Measurements from ENCODE around the gene LUZP4. TPM values are rescaled to one million over a fixed set of nuclear protein-coding genes. Genes with fewer than 3 reads are reported as not detected.
A peak's percentile ranks its signal among the peaks of the same experiment; 100 is the strongest.

The LUZP4 gene
- total RNA-seq, 1 donor from 2014 or later: not detected

- H3K36me3 Mint-ChIP-seq (ENCODE audit: low read depth): no peaks in the 10 kb centered on the region
- H3K4me3 Mint-ChIP-seq (ENCODE audit: unreplicated experiment): no peak overlapping the region
- H3K27ac Mint-ChIP-seq (ENCODE audit: unreplicated experiment): peak overlapping the region; percentile 86
- peaks cover 5% of the 10 kb centered on the region for H3K9me3 Mint-ChIP-seq (ENCODE audit: low read depth)
- TF ChIP-seq CTCF (IDR thresholded peaks at IDR 0.05): no peak
- H3K4me1 Mint-ChIP-seq (ENCODE audit: low read depth): peaks cover 89% of the 10 kb centered on the region
- DNase-seq (ENCODE audit: low spot score): no peak
- H3K27me3 Mint-ChIP-seq (ENCODE audit: low read depth): no peaks in the 10 kb centered on the region
Observed at GRCh38 chrX:115356369-115356768, 66.9 kb downstream of the LUZP4 start.

Other genes starting within 250 kb of the LUZP4 start
- gene RBMXL3, start 100.3 kb upstream of the LUZP4 start, total RNA-seq: not detected in 3 replicates
- 10.5 to 11.6 TPM (median 11.1 TPM) in 3 replicates for gene LRCH2, start 55.6 kb upstream of the LUZP4 start, total RNA-seq

All from chondrocyte (in vitro differentiated cells).